ENCODE results near the gene POLR2L. TPM values are rescaled to one million over a fixed set of nuclear protein-coding genes. Genes with fewer than 3 reads are reported as not detected.
A peak's percentile ranks its signal among the peaks of the same experiment; 100 is the strongest.

Gene POLR2L
- total and polyA plus RNA-seq, 2 of the 13 experiments (the other 11 are each of a cell fraction or from before 2014, with no cell fraction given), result 104 to 114 TPM

- no peak for TF ChIP-seq ZNF318 (CRISPR knock-in tag; IDR thresholded peaks at IDR 0.05)
- no peak for TF ChIP-seq ZNF781 (CRISPR knock-in tag; IDR thresholded peaks at IDR 0.05; ENCODE audit: borderline replicate concordance, not compliant biosample characterization)
- TF ChIP-seq MTF1 (CRISPR knock-in tag; IDR thresholded peaks at IDR 0.05), result no peak
- no peak for TF ChIP-seq ZNF207 (IDR thresholded peaks at IDR 0.05; ENCODE audit: borderline replicate concordance)
- peak; percentile 64 for TF ChIP-seq ETV5 (CRISPR knock-in tag; IDR thresholded peaks at IDR 0.05; ENCODE audit: borderline replicate concordance)
- peak; percentile 85 for TF ChIP-seq ZNF782 (CRISPR knock-in tag; IDR thresholded peaks at IDR 0.05; ENCODE audit: borderline replicate concordance)
- no peak for TF ChIP-seq LRRFIP1 (CRISPR knock-in tag; conservative IDR thresholded peaks at IDR 0.05)
- TF ChIP-seq RBAK (CRISPR knock-in tag; IDR thresholded peaks at IDR 0.05), result no peak
- peak; percentile 87 for TF ChIP-seq HMGXB3 (CRISPR knock-in tag; IDR thresholded peaks at IDR 0.05; ENCODE audit: borderline replicate concordance)
- no peak for TF ChIP-seq DDIT3 (CRISPR knock-in tag; IDR thresholded peaks at IDR 0.05)
- TF ChIP-seq RARG (CRISPR knock-in tag; IDR thresholded peaks at IDR 0.05; ENCODE audit: low read depth), result peak; percentile 56; the same call in 1 of the 2 replicates
- TF ChIP-seq ZNF562 (CRISPR knock-in tag; IDR thresholded peaks at IDR 0.05; ENCODE audit: borderline replicate concordance), result no peak
- TF ChIP-seq IRF2 (CRISPR knock-in tag; IDR thresholded peaks at IDR 0.05), result peak; percentile 96
Observed at GRCh38 chr11:809287-810039, 32.9 kb downstream of the POLR2L start, which contains the start of gene RPLP2 (continued).
